Activated T-helper 17 cell treated with anti-CD3 and anti-CD28 coated beads, Interleukin-2, amount 50 U/mL, for 72 hours (primary cell): Measurements from ENCODE around the gene DTX3. TPM values are rescaled to one million over a fixed set of nuclear protein-coding genes. Genes with fewer than 3 reads are reported as not detected.
"Not testable (repeated sequence)": the region's sequence is repeated elsewhere in the genome, so short reads cannot be mapped to it uniquely, and the experiment has no call there.

Source experiments
- ATAC-seq: fragments of 150-1000 bp; cut with Tn5 transposase; replicated peaks from 2 replicates; pipeline ENCODE4 v1.10.0; 2021; ENCODE audit warnings: mild to moderate bottlenecking, moderate library complexity
- H3K27ac Mint-ChIP-seq: one replicate; pipeline ENCODE4 v1.8.0; 2022; ENCODE audit warnings: mixed read lengths
- H3K27me3 Mint-ChIP-seq: one replicate; pipeline ENCODE4 v1.8.0; 2022; ENCODE audit warnings: mixed read lengths
- H3K36me3 Mint-ChIP-seq: one replicate; pipeline ENCODE4 v1.8.0; 2022; ENCODE audit warnings: low read depth, mild to moderate bottlenecking, mixed read lengths
- H3K4me1 Mint-ChIP-seq: one replicate; pipeline ENCODE4 v1.8.0; 2022; ENCODE audit warnings: mixed read lengths
- H3K4me3 Mint-ChIP-seq: one replicate; pipeline ENCODE4 v1.8.0; 2022; ENCODE audit warnings: mild to moderate bottlenecking, mixed read lengths
- H3K9me3 Mint-ChIP-seq: one replicate; pipeline ENCODE4 v1.8.0; 2022; ENCODE audit warnings: mixed read lengths
- total RNA-seq, 2 donors: library from RNA; stranded (reverse); gene quantifications; one replicate each; pipeline ENCODE4 v1.2.3, GENCODE V29; 2022

Gene DTX3, protein sequence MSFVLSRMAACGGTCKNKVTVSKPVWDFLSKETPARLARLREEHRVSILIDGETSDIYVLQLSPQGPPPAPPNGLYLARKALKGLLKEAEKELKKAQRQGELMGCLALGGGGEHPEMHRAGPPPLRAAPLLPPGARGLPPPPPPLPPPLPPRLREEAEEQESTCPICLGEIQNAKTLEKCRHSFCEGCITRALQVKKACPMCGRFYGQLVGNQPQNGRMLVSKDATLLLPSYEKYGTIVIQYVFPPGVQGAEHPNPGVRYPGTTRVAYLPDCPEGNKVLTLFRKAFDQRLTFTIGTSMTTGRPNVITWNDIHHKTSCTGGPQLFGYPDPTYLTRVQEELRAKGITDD
- 10 to 100 TPM; 16.7 to 19.5 TPM for total RNA-seq

DNA sequence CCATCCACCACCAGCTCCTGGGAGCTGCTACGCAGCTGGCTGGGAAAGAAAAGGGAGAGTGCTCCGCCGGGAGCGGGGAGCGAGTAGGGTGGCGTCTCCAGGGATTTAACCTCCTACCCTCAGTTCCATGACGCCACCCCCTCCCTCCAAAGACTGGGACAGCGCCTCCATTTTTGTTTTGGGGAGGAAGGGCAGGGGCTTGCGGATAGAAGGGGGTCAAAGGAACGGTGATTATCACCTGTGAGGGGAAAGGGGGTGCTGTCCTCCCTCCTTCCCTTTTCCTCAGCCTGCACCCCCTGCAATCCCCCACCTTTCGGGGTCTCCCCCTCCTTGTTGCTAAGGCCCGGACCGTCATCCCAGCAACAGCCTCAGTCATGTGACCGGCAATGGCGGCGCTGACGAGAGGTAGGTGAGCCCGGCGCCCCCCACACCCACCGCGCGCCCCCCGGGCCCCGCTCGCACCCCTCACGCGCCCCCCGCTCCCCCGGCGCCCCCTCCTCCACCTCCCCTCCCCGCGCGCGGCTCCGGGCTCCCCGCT, at the start of gene DTX3:
DTX3 (plus strand) TSS at position 371 of the 538 bp plus-strand sequence. CDS start 1,694 bp downstream, outside the sequence.
- Mint-ChIP-seq H3K36me3 (peaks cover 34% of the 10 kb centered on the region), H3K27me3 (no peaks in the 10 kb centered on the region), H3K27ac (peak within 1 kb of the TSS; percentile 84), H3K4me3 (peak within 1 kb of the TSS; percentile 74), H3K4me1 (peaks cover 9% of the 10 kb centered on the region), H3K9me3 (no peaks in the 10 kb centered on the region)
- ATAC-seq: peak; percentile 75

DNA sequence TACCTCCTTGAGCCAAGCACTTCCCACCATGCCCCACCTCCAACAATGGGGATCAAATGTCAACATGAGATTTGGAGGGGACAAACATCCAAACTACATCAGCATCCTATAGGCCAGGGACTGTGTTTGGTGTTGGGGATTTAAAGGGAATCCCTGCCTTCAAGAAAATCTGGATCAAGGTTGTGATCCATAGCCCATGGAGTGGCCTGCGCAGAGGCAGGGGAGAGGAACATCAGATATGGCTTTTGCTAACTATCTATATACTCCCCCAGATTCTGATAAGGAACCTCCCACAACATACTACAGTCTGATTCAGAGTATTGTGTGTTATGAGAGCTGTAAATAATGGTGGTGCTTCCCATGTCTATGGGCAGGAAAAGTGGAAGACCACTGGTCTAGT, 49.7 kb upstream of the DTX3 start:
- Mint-ChIP-seq H3K27ac (no peak overlapping the region), H3K36me3 (no peaks in the 10 kb centered on the region), H3K27me3 (peaks cover 3% of the 10 kb centered on the region), H3K4me1 (peaks cover 5% of the 10 kb centered on the region), H3K4me3 (no peak overlapping the region), H3K9me3 (no peaks in the 10 kb centered on the region)
- no peak for ATAC-seq

DNA sequence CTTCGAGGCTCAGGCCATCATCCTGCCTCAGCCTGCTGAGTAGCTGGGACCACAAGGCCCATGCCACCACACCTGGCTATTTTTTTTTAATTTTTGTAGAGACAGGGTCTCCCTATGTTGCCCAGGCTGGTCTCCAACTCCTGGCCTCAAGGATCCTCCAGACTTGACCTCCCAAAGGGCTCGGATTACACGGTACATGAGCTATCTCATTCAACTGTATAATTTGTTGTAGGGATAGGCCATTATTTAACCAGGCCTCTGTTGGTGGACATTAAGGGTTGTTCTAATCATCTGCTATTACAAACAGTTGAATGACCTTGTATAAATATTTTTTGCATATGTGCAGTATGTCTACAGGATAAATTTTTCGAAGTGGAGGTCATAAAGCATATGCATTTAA, 45.8 kb upstream of the DTX3 start:
- Mint-ChIP-seq H3K27me3 (no peaks in the 10 kb centered on the region), H3K36me3 (no peaks in the 10 kb centered on the region), H3K27ac (no peak overlapping the region), H3K4me1 (no peaks in the 10 kb centered on the region), H3K4me3 (no peak overlapping the region), H3K9me3 (no peaks in the 10 kb centered on the region)
- ATAC-seq: no peak

DNA sequence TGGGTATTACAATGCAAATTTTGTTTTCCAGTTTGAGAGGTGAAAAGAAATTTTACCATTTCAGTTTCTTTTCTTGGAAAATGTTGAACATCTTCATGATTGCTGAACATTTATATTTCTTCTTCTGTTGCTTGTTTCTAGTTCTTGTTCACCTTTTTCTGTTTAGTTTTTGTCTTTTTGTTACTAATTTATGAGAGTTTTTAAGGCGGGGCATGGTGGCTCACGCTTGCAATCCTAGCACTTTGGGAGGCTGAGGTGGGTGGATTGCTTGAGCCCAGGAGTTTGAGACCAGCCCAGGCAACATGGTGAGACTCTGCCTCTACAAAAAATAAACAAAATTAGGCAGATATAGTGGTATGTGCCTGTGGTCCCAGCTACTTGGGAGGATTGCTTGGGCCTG, 44.1 kb upstream of the DTX3 start:
- Mint-ChIP-seq H3K4me1 (no peaks in the 10 kb centered on the region), H3K27ac (no peak overlapping the region), H3K36me3 (no peaks in the 10 kb centered on the region), H3K9me3 (no peaks in the 10 kb centered on the region), H3K4me3 (no peak overlapping the region), H3K27me3 (peaks cover 10% of the 10 kb centered on the region)
- ATAC-seq: no peak

DNA sequence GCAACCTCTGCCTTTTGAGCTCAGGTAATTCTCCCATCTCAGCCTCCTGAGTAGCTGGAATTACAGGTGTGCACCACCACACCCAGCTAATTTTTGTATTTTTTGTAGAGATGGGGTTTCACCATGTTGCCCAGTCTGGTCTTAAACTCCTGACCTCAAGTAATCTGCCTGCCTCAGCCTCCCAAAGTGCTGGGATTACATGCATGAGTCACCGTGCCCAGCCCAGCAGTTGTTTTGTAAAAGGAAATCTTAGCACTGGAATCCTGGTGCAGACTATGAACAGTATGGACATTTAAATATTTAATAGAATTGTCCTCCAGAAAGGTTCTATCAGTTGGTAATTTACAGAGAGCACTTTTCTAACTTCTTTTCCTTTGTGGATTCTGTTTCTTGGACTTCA, 43.5 kb upstream of the DTX3 start:
- H3K9me3 Mint-ChIP-seq, H3K36me3 Mint-ChIP-seq, H3K27me3 Mint-ChIP-seq, H3K27ac Mint-ChIP-seq, H3K4me3 Mint-ChIP-seq, H3K4me1 Mint-ChIP-seq, ATAC-seq: not testable (repeated sequence)

DNA sequence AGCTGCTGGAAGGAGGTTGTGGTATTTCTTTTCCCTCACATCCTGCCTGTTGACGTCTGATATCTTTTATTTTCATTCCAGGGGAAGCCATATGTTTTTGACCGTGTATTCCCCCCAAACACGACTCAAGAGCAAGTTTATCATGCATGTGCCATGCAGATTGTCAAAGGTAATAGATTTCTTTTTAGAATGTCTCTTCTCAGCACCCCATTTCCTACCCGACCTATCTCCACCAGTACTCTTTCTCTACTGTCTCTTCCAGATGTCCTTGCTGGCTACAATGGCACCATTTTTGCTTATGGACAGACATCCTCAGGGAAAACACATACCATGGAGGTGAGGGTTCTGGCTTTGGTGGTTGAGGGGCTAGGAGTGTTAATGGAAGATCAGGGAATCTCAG, 41.3 kb upstream of the DTX3 start:
- H3K27me3 Mint-ChIP-seq: peaks cover 10% of the 10 kb centered on the region
- ATAC-seq: no peak
- no peak overlapping the region for H3K4me3 Mint-ChIP-seq
- H3K9me3 Mint-ChIP-seq: no peaks in the 10 kb centered on the region
- H3K36me3 Mint-ChIP-seq: no peaks in the 10 kb centered on the region
- no peaks in the 10 kb centered on the region for H3K4me1 Mint-ChIP-seq
- no peak overlapping the region for H3K27ac Mint-ChIP-seq

DNA sequence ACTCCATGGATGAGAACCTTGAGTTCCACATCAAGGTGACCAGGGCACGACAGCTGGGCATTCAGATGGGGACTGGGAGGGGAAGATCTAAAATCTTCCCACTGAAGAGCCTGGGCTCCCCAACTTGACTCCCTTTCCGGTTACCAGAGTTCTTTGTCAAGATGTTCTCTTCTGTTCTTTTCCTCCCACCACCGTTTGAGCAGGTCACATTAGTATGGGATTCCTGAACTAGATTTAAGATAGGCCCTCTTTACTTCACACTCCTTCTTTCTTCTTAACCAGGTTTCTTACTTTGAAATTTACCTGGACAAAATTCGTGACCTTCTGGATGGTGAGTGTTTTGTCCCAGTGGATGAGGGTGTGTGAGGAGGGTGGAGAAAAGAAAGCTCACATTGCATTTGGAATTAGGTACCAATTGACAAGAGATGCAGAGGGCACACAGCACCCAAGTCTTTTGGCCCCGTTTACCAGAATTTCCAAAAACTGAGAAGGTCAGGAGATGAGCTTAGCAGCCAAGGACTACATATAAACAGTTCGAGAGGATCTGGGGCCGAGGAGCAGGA, 40.4 kb upstream of the DTX3 start:
- Mint-ChIP-seq H3K9me3 (no peaks in the 10 kb centered on the region), H3K36me3 (no peaks in the 10 kb centered on the region)

DNA sequence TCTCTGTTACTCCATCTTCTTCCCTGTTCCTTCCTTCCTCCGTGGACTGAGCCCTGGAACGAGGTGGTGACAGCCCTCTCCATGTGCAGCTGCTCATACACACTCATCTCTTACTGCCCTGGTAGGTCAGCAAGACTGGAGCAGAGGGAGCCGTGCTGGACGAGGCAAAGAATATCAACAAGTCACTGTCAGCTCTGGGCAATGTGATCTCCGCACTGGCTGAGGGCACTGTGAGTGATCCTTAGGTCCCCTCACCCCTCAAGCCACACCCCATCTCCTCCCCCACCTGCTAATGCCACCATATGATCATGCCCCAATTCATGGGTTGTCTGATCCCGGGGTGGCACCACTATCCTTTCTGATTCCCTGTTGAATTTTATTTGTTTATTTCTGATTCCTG, 35.8 kb upstream of the DTX3 start:
- H3K27ac Mint-ChIP-seq: no peak overlapping the region
- H3K4me1 Mint-ChIP-seq: no peaks in the 10 kb centered on the region
- no peak for ATAC-seq
- peaks cover 10% of the 10 kb centered on the region for H3K27me3 Mint-ChIP-seq
- H3K9me3 Mint-ChIP-seq: no peaks in the 10 kb centered on the region
- no peak overlapping the region for H3K4me3 Mint-ChIP-seq
- H3K36me3 Mint-ChIP-seq: no peaks in the 10 kb centered on the region

More for the DNA sequence above, 40.4 kb upstream of the DTX3 start:
- ATAC-seq: no peak
- no peak overlapping the region for H3K4me3 Mint-ChIP-seq
- H3K4me1 Mint-ChIP-seq: no peaks in the 10 kb centered on the region
- H3K27me3 Mint-ChIP-seq: peaks cover 10% of the 10 kb centered on the region
- no peak overlapping the region for H3K27ac Mint-ChIP-seq

DNA sequence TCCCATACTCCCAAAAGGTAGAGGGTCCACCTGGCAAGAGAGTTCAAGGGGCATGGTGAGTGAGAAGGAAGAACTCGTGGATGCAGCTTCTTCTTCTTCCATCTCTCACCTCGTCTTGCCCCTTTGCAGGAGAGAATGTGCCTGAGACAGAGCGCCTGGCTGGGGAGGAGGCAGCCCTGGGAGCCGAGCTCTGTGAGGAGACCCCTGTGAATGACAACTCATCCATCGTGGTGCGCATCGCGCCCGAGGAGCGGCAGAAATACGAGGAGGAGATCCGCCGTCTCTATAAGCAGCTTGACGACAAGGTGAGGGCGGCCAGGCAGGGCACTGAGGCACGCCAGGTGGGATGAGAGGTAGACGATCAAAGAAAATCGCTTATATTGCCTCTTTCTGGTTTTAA, 34.8 kb upstream of the DTX3 start:
- no peak for ATAC-seq
- no peaks in the 10 kb centered on the region for H3K4me1 Mint-ChIP-seq
- peaks cover under 1% of the 10 kb centered on the region for H3K27me3 Mint-ChIP-seq
- no peaks in the 10 kb centered on the region for H3K36me3 Mint-ChIP-seq
- no peak overlapping the region for H3K27ac Mint-ChIP-seq
- H3K4me3 Mint-ChIP-seq: no peak overlapping the region
- H3K9me3 Mint-ChIP-seq: no peaks in the 10 kb centered on the region

DNA sequence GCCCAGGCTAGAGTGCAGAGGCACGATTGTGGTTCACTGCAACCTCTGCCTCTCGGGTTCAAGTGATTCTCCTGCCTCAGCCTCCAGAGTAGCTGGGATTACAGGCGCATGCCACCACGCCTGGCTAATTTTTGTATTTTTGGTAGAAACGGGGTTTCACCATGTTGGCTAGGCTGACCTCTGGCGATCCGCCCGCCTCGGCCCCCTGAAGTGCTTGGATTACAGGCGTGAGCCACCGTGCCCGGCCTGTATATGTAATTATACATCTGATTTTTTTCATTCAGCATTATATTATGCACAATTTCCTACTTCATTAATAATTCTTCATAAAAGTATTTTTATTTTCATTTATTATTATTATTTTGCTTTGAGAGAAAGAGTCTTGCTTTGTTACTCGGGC, 34.2 kb upstream of the DTX3 start:
- H3K4me1 Mint-ChIP-seq, H3K27ac Mint-ChIP-seq, ATAC-seq, H3K9me3 Mint-ChIP-seq, H3K36me3 Mint-ChIP-seq, H3K4me3 Mint-ChIP-seq, H3K27me3 Mint-ChIP-seq: not testable (repeated sequence)

DNA sequence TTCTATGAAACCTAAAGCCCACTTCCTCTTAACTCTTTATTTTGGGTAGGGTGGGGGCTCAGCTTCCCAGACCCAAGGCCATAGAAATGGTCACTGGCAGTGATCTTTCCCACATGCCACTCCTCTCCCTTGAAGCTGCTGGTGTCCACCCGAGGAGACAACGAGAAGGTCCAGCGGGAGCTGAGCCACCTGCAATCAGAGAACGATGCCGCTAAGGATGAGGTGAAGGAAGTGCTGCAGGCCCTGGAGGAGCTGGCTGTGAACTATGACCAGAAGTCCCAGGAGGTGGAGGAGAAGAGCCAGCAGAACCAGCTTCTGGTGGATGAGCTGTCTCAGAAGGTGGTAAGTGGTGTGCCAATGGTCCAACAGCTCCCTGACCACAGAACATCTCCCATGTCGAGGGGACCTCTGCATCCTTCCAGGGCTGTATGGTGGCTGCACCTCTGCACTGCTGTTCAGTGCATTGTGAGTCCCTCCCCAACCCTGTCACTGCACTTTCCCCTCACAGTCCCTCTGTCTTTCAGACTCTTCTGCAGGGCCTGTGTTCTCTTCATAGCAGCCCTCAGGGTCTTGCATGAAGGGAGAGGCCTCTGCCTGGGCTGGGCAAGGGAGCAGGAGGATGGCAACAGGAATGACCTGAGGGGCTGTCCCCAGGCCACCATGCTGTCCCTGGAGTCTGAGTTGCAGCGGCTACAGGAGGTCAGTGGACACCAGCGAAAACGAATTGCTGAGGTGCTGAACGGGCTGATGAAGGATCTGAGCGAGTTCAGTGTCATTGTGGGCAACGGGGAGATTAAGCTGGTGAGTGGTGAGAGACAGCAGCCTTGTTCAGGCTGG, 32.5 kb upstream of the DTX3 start:
- no peak for ATAC-seq
- no peaks in the 10 kb centered on the region for H3K9me3 Mint-ChIP-seq
- no peaks in the 10 kb centered on the region for H3K4me1 Mint-ChIP-seq
- no peak overlapping the region for H3K4me3 Mint-ChIP-seq
- H3K36me3 Mint-ChIP-seq: no peaks in the 10 kb centered on the region
- no peak overlapping the region for H3K27ac Mint-ChIP-seq
- no peaks in the 10 kb centered on the region for H3K27me3 Mint-ChIP-seq

DNA sequence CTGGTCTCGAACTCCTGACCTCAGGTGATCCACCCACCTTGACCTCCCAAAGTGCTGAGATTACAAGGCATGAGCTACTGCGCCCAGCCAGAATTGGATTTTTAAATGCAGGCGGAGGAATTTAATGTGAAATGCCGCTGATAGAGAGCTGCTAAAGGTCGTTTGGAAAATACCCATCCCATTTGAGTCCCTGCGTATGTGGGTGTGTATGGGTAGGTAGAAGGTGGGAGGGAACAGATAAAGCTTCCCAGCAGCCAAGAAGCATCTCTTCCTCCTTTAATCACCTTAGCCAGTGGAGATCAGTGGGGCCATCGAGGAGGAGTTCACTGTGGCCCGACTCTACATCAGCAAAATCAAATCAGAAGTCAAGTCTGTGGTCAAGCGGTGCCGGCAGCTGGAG, 29.8 kb upstream of the DTX3 start:
- Mint-ChIP-seq H3K9me3 (no peaks in the 10 kb centered on the region), H3K27ac (no peak overlapping the region), H3K36me3 (no peaks in the 10 kb centered on the region), H3K27me3 (no peaks in the 10 kb centered on the region), H3K4me3 (no peak overlapping the region), H3K4me1 (no peaks in the 10 kb centered on the region)
- no peak for ATAC-seq

DNA sequence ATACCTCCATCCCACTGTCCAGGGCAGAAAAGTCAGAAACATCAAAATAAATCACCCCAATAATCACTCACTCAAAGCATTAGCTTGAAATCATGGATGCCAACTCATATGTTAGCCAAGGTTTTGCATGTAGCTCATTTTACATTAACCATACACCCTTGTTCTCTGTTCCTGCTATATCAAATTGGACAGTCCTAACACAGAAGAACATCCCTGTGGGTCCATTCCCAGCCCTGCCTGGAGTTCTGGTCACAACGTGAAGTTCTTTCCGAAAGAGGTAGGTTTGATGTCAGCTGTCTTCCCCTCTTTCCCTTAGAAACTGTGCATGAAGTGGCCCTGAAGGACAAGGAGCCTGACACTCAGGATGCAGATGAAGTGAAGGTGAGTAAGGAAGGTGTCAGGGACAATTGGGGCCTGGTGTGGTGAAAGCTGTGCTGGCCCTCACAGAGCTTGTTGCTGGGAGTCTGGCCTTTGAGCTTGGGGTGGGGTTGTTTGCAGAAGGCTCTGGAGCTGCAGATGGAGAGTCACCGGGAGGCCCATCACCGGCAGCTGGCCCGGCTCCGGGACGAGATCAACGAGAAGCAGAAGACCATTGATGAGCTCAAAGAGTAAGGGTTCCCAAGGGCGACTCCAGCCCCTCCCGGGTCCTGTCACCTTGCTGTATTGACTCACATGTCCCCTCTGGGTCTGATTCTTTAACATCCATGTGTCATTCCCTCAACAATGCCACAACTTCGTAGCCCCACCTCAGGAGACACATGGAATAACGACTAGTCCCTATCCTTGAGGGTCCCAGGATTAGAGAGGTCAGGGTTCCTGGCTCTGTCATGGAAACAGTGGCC, 28.6 kb upstream of the DTX3 start:
- ATAC-seq: no peak
- no peaks in the 10 kb centered on the region for H3K36me3 Mint-ChIP-seq
- H3K27me3 Mint-ChIP-seq: no peaks in the 10 kb centered on the region
- H3K9me3 Mint-ChIP-seq: no peaks in the 10 kb centered on the region
- no peak overlapping the region for H3K4me3 Mint-ChIP-seq
- H3K27ac Mint-ChIP-seq: no peak overlapping the region
- no peaks in the 10 kb centered on the region for H3K4me1 Mint-ChIP-seq

DNA sequence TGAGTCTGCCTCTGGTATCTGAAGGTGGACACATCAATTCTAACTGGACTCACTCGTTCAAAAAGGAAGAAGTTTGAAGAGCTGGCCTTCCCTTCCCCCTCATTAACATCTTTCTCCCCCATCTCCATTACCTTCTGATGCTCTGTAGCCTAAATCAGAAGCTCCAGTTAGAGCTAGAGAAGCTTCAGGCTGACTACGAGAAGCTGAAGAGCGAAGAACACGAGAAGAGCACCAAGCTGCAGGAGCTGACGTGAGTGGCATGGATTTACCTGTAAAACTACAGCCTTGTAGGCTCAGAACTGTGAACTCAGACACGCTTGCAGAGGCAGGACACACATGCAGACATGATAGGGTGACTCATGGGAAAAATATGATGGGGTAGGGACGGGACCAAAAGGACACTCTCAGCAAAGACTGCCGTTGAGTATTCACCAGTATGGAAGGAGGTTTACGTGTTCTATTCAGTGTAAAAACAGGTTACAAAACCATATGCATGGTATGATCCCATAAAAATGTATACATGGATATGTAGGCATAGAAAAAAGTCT, 27.9 kb upstream of the DTX3 start:
- no peaks in the 10 kb centered on the region for H3K27me3 Mint-ChIP-seq
- H3K36me3 Mint-ChIP-seq: no peaks in the 10 kb centered on the region
- H3K4me3 Mint-ChIP-seq: no peak overlapping the region
- no peaks in the 10 kb centered on the region for H3K4me1 Mint-ChIP-seq
- no peaks in the 10 kb centered on the region for H3K9me3 Mint-ChIP-seq
- no peak overlapping the region for H3K27ac Mint-ChIP-seq
- no peak for ATAC-seq
